ENCODE results near the gene MRGPRD.

The MRGPRD gene

DNA sequence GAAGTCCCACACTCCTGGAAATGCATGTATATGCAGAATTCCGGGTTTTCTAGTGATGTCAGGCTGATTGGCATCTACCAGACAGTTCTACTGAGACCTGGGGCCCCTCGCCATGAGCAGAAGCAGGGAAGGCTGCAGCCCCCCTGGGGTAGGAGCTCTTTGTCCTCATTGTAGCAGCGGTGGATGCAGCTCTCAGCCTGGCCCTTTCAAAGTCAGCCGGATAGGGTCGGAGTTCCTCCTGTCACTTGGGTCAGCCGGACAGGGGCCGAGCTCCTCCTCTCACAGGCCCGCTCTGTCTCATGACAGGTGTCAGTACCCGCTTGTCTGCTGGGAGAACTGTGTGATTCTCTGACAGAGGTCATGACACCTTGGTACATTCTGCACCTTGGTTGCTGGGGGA, 30.0 kb downstream of the MRGPRD start:
- TF ChIP-seq, protein P1, sequence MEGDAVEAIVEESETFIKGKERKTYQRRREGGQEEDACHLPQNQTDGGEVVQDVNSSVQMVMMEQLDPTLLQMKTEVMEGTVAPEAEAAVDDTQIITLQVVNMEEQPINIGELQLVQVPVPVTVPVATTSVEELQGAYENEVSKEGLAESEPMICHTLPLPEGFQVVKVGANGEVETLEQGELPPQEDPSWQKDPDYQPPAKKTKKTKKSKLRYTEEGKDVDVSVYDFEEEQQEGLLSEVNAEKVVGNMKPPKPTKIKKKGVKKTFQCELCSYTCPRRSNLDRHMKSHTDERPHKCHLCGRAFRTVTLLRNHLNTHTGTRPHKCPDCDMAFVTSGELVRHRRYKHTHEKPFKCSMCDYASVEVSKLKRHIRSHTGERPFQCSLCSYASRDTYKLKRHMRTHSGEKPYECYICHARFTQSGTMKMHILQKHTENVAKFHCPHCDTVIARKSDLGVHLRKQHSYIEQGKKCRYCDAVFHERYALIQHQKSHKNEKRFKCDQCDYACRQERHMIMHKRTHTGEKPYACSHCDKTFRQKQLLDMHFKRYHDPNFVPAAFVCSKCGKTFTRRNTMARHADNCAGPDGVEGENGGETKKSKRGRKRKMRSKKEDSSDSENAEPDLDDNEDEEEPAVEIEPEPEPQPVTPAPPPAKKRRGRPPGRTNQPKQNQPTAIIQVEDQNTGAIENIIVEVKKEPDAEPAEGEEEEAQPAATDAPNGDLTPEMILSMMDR (IDR thresholded peaks at IDR 0.05; ENCODE audit: borderline replicate concordance, insufficient read depth, low read depth, low read length): no peak
- H3K4me3 ChIP-seq (ENCODE audit: low read depth, low read length): no peak overlapping the region

DNA sequence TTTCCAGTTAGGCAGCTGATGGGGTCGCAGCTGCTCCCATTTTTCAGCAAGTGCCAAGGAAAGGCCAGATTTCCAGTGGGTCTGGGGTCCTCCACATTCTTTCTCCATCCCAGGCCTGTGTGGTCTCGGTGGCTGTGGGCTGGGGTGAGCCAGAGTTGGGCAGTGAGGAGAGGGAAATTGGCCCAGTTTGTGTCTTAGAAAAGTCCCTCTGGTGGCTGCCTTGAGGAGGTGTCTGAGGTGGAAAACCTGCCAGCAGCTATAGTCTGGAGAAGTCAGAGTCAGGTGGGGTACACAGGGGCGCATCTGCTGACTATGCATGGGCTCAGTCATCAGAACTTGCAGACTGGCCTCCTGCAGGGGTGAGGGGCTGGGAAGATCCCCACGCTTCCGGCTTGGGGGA, 30.5 kb downstream of the MRGPRD start:
- TF ChIP-seq, protein P1 (IDR thresholded peaks at IDR 0.05; ENCODE audit: borderline replicate concordance, insufficient read depth, low read depth, low read length): peak; percentile 32; the same call in 1 of the 2 replicates
- H3K4me3 ChIP-seq (ENCODE audit: low read depth, low read length): no peak overlapping the region

DNA sequence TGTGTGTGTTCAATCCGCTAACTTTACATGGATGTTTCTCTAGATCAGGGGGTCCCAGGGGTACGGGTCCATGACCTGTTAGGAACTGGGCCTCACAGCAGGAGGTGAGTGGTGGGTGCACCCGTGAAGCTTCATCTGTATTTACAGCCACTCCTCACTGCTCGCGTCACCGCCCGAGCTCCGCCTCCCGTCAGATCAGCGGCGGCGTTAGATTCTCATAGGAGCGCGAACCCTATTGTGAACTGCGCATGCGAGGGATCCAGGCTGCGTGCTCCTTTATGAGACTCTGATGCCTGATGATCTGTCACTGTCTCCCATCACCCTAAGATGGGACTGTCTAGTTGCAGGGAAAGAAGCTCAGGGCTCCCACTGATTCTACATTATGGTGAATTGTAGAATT, 31.9 kb downstream of the MRGPRD start:
- TF ChIP-seq, protein P1 (IDR thresholded peaks at IDR 0.05; ENCODE audit: borderline replicate concordance, insufficient read depth, low read depth, low read length): no peak
- no peak overlapping the region for H3K4me3 ChIP-seq (ENCODE audit: low read depth, low read length)

DNA sequence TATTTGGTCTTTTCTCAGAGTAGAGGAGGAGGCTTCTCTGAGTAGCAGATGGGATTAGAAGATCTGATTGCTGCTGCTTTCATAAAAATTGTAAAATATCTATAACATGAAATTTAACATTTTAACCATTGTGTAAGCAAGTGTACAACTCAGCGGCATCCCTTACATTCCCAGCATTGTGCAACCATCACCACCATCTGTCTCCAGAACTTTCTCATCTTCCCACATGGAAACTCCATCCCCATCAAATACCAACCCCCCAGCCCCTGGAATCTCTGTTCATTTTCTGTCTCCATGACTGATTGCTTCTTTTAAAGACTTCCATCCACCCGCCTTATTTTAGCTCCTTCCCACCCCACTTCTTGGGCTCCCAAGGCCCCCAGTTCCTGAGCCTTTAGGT, 32.3 kb downstream of the MRGPRD start:
- TF ChIP-seq, protein P1 (IDR thresholded peaks at IDR 0.05; ENCODE audit: borderline replicate concordance, insufficient read depth, low read depth, low read length): no peak
- H3K4me3 ChIP-seq (ENCODE audit: low read depth, low read length): no peak overlapping the region

DNA sequence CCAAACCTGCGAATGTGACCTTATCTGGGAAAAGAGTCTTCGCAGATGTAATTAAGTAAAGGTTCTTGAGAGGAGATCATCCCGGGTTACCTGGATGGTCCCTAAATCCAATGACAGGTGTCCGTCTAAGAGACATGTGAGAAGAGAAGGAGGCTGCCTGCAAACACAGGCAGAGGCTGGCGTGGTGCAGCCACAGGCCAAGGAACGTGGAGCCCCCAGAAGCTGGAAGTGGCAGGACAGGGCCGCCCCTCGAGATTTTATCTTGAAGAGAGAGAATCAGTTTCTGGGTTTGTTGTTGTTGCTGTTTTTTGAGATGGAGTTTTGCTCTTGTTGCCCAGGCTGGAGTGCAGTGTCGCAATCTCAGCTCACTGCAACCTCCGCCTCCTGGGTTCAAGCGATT, 33.6 kb downstream of the MRGPRD start:
- TF ChIP-seq, protein P1 (IDR thresholded peaks at IDR 0.05; ENCODE audit: borderline replicate concordance, insufficient read depth, low read depth, low read length): no peak
- no peak overlapping the region for H3K4me3 ChIP-seq (ENCODE audit: low read depth, low read length)

DNA sequence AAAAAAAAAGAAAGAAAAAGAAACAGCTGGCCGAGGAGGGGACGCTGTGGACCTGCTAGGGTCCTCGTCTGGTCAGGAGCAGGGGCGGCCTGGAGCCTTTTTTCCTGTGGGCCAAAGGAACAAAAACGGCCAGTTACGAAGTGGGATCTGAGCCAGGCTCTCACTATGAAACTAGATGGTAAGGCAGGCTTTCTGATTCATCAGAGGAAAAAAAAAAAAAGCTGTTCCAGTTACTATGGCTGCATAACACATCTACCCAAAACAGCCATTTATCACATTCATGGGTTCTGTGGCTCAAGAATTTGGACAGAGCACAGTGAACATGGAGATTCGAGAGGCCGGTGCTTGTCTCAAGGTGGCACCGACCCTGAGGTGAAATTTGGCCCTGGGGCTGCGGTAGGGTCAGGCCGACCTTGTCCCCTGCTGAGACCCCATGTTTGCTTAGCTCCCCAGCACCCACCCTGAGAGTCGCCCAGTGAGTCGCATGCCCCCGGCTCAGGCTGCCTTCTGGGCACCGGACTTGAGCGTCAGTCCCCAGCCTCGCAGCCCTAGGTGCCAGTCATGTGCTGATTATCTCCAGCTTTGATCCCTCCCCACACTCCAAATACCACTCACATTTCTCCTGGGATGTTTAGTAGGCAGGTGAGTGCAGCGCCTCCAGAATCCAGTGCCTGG, 34.2 kb downstream of the MRGPRD start:
- H3K4me3 ChIP-seq (ENCODE audit: low read depth, low read length): no peak overlapping the region
- TF ChIP-seq, protein P1 (IDR thresholded peaks at IDR 0.05; ENCODE audit: borderline replicate concordance, insufficient read depth, low read depth, low read length): no peak

DNA sequence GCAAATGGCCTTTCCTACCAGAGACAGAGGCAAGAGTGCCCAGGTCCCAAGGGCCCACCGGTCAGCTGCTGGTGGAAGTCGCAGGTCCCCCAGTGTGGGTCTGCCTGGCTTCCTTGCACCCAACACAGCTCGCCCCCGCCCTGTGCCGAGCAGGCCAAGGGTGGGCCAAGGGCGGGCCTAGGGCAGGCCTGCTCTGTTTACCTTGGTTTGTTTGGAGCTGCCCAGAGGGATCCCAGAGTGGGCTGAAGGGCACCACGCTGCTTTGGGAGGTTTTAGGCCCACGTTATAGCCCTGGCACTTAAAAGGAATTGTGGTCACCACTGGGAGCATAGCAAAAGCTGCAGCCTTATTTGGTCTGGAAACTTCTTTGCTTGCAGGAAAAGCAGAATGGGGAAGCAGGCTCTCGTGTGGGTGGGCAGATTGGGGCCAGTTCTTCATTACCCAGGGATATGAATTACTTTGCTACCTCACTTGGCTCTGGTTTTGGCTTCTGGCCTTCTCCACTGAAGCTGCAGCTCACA, 38.0 kb downstream of the MRGPRD start:
- TF ChIP-seq, protein P1 (IDR thresholded peaks at IDR 0.05; ENCODE audit: borderline replicate concordance, insufficient read depth, low read depth, low read length): no peak

More for the DNA sequence above, 38.0 kb downstream of the MRGPRD start:
- H3K4me3 ChIP-seq (ENCODE audit: low read depth, low read length): no peak overlapping the region
